Activated T-helper 1 cell treated with anti-CD3 and anti-CD28 coated beads, Interleukin-12 subunit alpha, Interleukin-12 subunit beta, Interleukin-2, Interleukin-4 antibody, amounts not matched to agents 30 ng/mL and 10 ng/mL and 1 ng/mL, durations not matched to agents 14 hours and 24 hours and 36 hours (primary cell): ENCODE data around the gene TNFAIP8L3. TPM values are rescaled to one million over a fixed set of nuclear protein-coding genes. Genes with fewer than 3 reads are reported as not detected.

Source experiments
- DNase-seq: peaks from one replicate; pipeline ENCODE4 v3.0.0; 2021; ENCODE audit warnings: low spot score
- H3K27ac Mint-ChIP-seq: one replicate; pipeline ENCODE4 v1.8.0; 2021; ENCODE audit warnings: mild to moderate bottlenecking, mixed read lengths
- H3K27me3 Mint-ChIP-seq: one replicate; pipeline ENCODE4 v1.8.0; 2022; ENCODE audit warnings: mild to moderate bottlenecking, moderate library complexity, mixed read lengths; ENCODE audit not compliant: insufficient read depth
- H3K36me3 Mint-ChIP-seq: one replicate; pipeline ENCODE4 v1.8.0; 2021; ENCODE audit warnings: low read depth, mixed read lengths
- H3K4me1 Mint-ChIP-seq: one replicate; pipeline ENCODE4 v1.8.0; 2021; ENCODE audit warnings: low read depth, mixed read lengths
- H3K4me3 Mint-ChIP-seq: one replicate; pipeline ENCODE4 v1.8.0; 2021; ENCODE audit warnings: mild to moderate bottlenecking, moderate library complexity, mixed read lengths
- H3K9me3 Mint-ChIP-seq: one replicate; pipeline ENCODE4 v1.8.0; 2021; ENCODE audit warnings: mixed read lengths
- intact Hi-C: fragments of 100-400 bp; cut with micrococcal nuclease; formaldehyde crosslinking; loops from one replicate; pipeline ENCODE4 v1.15.1; 2024
- total RNA-seq: library from RNA; stranded (reverse); gene quantifications from 2 replicates; pipeline ENCODE4 v1.2.3, GENCODE V29; 2022

Gene TNFAIP8L3
- total RNA-seq, 1 donor from 2014 or later = 0.49 TPM

GRCh38 chr15:51093839-51094605 lies 684 bp downstream of the TNFAIP8L3 start:
- H3K4me3 Mint-ChIP-seq = peak overlapping the region; percentile 70
- no peak overlapping the region for H3K27ac Mint-ChIP-seq
- intact Hi-C loops = no loop called here
- H3K9me3 Mint-ChIP-seq = no peaks in the 10 kb centered on the region
- H3K36me3 Mint-ChIP-seq = no peaks in the 10 kb centered on the region
- peaks cover 12% of the 10 kb centered on the region for H3K4me1 Mint-ChIP-seq
- peaks cover 78% of the 10 kb centered on the region for H3K27me3 Mint-ChIP-seq
- DNase-seq = no peak

DNA sequence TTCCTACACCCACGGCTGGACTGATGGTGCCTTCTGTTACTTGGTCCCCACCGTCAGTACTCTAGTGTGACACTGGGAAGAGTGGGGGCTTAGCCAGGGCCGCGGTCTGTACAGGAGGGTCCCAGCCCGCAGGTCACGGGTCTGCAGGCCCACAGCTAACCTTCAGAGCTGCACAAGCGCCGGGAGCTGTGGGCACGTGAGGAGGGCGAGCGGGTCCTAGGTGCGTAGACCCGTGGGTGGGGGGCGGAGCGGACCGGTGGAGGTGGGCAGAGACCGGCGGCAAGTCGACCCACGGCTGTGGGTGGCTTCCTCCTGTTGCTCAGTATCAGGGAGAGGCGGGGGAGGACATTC lies 1.2 kb downstream of the TNFAIP8L3 start:
- Mint-ChIP-seq H3K4me1 (peaks cover 12% of the 10 kb centered on the region), H3K9me3 (no peaks in the 10 kb centered on the region), H3K27me3 (peaks cover 76% of the 10 kb centered on the region), H3K4me3 (peak overlapping the region; percentile 70), H3K36me3 (no peaks in the 10 kb centered on the region), H3K27ac (no peak overlapping the region)
- intact Hi-C loops = no loop called here
- DNase-seq = no peak

DNA sequence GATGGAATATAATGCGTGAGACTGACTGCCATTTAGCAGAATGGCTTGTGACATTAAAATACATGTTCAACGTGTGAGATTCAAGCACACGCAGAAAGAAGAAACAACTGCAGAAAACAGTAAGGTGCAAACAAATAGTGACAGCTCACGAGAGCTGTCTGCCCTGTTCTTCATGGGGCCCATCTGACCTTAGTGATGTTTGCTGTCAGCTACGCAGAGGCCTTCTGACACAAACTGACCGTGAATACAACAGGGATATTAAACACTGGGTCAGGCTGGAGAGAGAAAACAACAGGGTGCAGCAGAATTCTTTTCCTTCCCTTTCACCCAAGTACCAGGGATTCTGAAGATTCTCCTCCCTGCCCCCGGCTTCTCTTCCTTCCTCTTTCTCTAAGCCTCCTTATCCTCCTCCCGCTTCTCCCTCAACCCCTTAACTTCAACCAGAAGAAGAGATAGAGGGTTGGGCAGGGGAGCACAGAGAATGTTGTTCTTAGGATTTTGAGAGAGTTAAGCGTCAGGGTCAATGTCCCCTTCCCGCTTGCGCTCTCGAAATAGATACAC lies 2.1 kb downstream of the TNFAIP8L3 start:
- Mint-ChIP-seq H3K4me3 (peak overlapping the region; percentile 12), H3K27ac (no peak overlapping the region), H3K36me3 (no peaks in the 10 kb centered on the region), H3K4me1 (peaks cover 11% of the 10 kb centered on the region), H3K27me3 (peaks cover 70% of the 10 kb centered on the region), H3K9me3 (no peaks in the 10 kb centered on the region)
- no peak for DNase-seq
- intact Hi-C loops = no loop called here

DNA sequence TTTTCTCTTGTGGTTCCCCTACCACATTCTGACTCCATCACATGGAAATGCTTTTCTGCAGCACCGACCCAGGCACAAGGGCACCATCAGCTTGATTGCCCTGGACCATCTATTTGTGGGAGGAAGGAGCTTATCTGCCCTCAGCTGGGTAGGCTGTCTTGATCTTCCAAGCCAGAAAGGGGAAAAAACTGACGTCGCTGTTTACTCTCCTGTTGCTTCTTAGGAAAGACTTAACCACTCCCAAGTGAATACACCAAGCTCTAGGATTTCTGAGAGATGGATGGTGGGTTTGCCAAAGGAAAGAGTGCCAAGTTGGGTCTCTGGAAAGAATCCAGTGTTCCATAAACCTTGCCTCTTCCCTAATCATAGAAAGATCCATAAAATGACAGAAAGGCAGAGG lies 4.0 kb downstream of the TNFAIP8L3 start:
- peaks cover 4% of the 10 kb centered on the region for H3K4me1 Mint-ChIP-seq
- no peak for DNase-seq
- H3K9me3 Mint-ChIP-seq = no peaks in the 10 kb centered on the region
- H3K36me3 Mint-ChIP-seq = no peaks in the 10 kb centered on the region
- H3K27me3 Mint-ChIP-seq = peaks cover 63% of the 10 kb centered on the region
- H3K27ac Mint-ChIP-seq = no peak overlapping the region
- intact Hi-C loops = no loop called here
- no peak overlapping the region for H3K4me3 Mint-ChIP-seq

DNA sequence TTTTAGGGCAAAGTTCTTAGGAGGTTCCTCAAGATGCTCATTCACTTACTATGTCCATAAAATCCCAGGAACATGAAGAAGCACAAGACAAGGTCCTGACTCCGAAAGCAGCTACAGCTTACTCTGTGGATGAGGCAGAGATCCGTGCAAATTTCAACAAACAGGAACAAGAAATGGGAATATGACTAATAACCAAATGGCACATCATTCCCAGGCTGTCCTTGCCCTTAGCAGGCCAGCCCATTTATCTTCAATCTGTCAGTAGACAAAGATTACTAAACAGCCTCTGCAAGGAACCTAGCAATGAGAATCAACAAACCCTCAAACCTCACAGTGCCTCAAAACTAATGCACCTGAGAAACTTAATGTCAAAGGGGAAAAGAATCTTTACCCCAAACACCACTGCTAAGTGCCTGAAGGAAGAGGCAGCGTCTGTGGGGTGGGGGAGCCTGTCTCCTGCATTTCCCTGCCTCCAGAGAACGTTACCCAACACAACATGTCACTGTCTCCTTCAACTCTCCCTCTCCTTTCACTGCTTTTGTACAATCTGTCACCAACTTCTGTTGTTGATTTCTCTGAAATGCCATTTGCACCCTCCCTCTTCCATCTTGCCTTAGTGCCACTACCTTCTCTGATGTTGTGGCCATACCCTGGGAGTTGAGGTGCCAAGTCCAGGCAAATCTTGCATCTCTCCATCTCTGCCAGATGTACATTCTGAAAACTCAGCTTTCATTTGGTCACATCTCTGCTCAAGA lies 4.8 kb downstream of the TNFAIP8L3 start:
- H3K36me3 Mint-ChIP-seq = no peaks in the 10 kb centered on the region
- H3K27me3 Mint-ChIP-seq = peaks cover 54% of the 10 kb centered on the region
- peaks cover 4% of the 10 kb centered on the region for H3K4me1 Mint-ChIP-seq
- DNase-seq = no peak
- no peaks in the 10 kb centered on the region for H3K9me3 Mint-ChIP-seq
- no peak overlapping the region for H3K27ac Mint-ChIP-seq
- no peak overlapping the region for H3K4me3 Mint-ChIP-seq
- intact Hi-C loops = no loop called here

- intact Hi-C loops = no loop called here
Observed at GRCh38 chr15:51089041-51089440, 5.7 kb downstream of the TNFAIP8L3 start.

DNA sequence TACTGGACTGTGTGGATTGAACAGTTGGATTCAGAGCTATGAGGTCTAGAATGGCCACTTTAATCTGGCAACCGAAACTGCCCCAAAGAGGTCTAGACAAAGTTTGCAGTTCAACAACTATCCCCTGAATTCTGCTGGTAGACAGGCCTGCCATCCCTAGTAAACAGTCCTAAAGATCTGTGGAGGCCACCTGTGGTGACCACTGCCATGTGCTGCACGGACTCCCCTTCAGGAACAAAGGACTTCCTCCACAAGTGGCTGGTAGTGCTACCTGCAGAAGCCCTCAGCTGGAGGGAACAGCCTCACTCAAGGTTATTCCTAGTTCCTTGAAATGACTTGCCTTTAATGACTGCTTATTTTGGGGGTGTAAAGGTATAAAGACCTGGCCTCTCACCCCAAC lies 6.1 kb downstream of the TNFAIP8L3 start:
- Mint-ChIP-seq H3K27ac (no peak overlapping the region), H3K4me1 (peaks cover 4% of the 10 kb centered on the region), H3K4me3 (no peak overlapping the region), H3K36me3 (no peaks in the 10 kb centered on the region), H3K9me3 (no peaks in the 10 kb centered on the region), H3K27me3 (peaks cover 48% of the 10 kb centered on the region)
- intact Hi-C loops = no loop called here
- no peak for DNase-seq

More at GRCh38 chr15:51089041-51089440, 5.7 kb downstream of the TNFAIP8L3 start:
- Mint-ChIP-seq H3K9me3 (no peaks in the 10 kb centered on the region), H3K4me1 (peaks cover 4% of the 10 kb centered on the region), H3K27ac (no peak overlapping the region), H3K4me3 (no peak overlapping the region), H3K27me3 (peaks cover 52% of the 10 kb centered on the region), H3K36me3 (no peaks in the 10 kb centered on the region)
- no peak for DNase-seq

DNA sequence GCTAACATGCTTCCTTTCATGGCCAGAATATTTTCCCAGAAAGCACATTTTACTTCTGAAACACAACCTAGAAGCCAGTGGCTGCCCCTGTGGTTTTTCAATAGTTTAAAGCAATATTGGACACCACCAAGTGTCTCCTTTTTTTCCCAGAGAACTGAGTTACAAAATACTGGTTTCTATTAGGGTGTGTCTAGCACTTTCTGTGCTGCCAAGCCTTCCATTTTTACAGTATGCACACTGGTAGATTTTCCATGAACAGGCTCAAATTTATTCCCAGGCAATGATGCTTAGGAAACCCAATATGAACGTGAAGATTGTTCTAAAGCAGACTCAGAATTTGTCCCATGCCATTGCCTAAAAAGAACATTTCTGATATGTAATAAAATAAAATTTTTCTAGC lies 7.2 kb downstream of the TNFAIP8L3 start:
- peaks cover 38% of the 10 kb centered on the region for H3K27me3 Mint-ChIP-seq
- H3K4me1 Mint-ChIP-seq = no peaks in the 10 kb centered on the region
- H3K9me3 Mint-ChIP-seq = no peaks in the 10 kb centered on the region
- H3K27ac Mint-ChIP-seq = no peak overlapping the region
- H3K36me3 Mint-ChIP-seq = no peaks in the 10 kb centered on the region
- no peak for DNase-seq
- intact Hi-C loops = no loop called here
- no peak overlapping the region for H3K4me3 Mint-ChIP-seq

DNA sequence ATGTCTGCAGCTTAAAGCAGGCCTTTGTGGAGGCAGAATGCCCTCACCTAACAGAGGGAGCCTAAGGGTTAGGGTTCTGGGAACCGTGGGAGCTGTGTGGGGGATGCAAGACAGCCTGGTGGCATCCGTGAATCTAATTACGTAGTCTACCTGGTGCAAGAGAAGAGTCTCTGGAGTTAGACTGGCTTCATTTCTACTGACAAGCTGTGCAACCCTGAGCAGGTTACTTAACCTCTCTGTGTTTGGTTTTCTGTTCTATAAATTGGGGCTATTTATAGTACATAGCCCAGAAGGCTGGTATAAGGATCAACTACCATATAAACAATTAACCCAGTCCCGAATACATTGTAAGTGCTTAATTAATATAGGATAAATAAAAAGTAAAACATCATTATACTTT lies 8.3 kb downstream of the TNFAIP8L3 start:
- Mint-ChIP-seq H3K4me3 (no peak overlapping the region), H3K27me3 (peaks cover 30% of the 10 kb centered on the region), H3K36me3 (no peaks in the 10 kb centered on the region), H3K9me3 (no peaks in the 10 kb centered on the region), H3K4me1 (no peaks in the 10 kb centered on the region), H3K27ac (no peak overlapping the region)
- intact Hi-C loops = no loop called here
- no peak for DNase-seq

DNA sequence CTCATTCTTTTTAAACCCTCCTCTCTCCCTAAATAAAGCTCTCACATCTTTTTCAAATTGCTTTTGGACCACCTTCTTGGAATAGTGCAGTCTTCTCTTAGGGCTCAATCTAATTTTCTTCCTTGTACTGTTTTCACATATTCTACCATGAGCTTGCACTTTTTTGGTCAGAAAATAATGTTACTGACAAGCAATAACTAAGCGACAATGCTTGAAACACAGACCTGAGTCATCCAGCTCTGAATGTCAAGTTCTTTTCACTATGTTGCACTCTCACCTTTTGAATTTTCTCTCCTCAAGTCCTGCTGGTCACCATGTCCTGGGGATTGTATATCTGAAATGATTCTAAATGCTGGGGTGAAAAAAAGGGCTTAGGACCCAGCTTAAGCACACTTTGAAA lies 8.9 kb downstream of the TNFAIP8L3 start:
- no peaks in the 10 kb centered on the region for H3K36me3 Mint-ChIP-seq
- peaks cover 25% of the 10 kb centered on the region for H3K27me3 Mint-ChIP-seq
- no peaks in the 10 kb centered on the region for H3K9me3 Mint-ChIP-seq
- H3K4me1 Mint-ChIP-seq = no peaks in the 10 kb centered on the region
- intact Hi-C loops = no loop called here
- no peak for DNase-seq
- no peak overlapping the region for H3K4me3 Mint-ChIP-seq
- no peak overlapping the region for H3K27ac Mint-ChIP-seq

GRCh38 chr15:51083641-51084166 lies 11.0 kb downstream of the TNFAIP8L3 start:
- H3K4me1 Mint-ChIP-seq = peaks cover 6% of the 10 kb centered on the region

DNA sequence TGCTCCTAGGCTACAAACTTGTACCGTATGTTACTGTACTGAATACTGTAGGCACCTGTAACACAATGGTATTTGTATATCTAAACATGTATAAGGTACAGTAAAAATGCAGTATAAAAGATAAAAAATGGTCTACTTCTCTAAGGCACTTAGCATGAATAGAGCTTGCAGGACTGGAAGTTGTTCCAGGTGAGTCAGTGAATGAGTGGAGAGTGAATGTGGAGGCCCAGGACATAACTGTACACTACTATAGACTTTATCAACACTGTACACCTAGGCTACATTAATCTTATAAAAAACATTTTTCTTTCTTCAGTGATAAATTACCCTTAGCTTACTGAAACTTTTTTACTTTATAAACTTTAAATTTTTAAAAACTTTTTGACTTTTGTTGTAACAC lies 12.5 kb downstream of the TNFAIP8L3 start:
- Mint-ChIP-seq H3K4me3 (no peak overlapping the region), H3K27me3 (peaks cover 5% of the 10 kb centered on the region), H3K4me1 (peaks cover 17% of the 10 kb centered on the region), H3K36me3 (no peaks in the 10 kb centered on the region), H3K27ac (no peak overlapping the region), H3K9me3 (no peaks in the 10 kb centered on the region)
- no peak for DNase-seq
- intact Hi-C loops = no loop called here

More at GRCh38 chr15:51083641-51084166, 11.0 kb downstream of the TNFAIP8L3 start:
- Mint-ChIP-seq H3K4me3 (no peak overlapping the region), H3K27ac (no peak overlapping the region), H3K36me3 (no peaks in the 10 kb centered on the region), H3K27me3 (peaks cover 11% of the 10 kb centered on the region), H3K9me3 (no peaks in the 10 kb centered on the region)
- intact Hi-C loops = no loop called here
- no peak for DNase-seq

DNA sequence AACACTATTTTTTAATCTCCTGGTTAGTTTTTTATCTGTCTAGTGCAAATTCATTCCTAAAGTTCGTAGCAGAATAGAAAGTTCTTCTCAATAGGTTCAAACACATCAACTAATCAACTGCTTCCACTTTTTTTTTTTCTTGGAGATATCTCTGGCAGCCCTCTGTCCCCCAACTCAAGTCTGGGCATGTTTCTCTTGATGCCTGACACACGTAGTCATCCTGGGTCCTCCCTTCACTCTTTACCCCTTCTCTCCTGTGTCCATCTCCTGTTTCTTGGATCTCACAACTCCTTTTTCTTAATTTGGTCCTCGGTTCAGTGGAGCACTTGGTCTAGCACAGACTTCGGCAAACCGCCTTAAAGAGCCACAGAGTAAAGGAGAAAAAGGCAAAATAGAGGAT lies 14.4 kb downstream of the TNFAIP8L3 start:
- Mint-ChIP-seq H3K27me3 (peaks cover 6% of the 10 kb centered on the region), H3K36me3 (no peaks in the 10 kb centered on the region), H3K4me1 (peaks cover 35% of the 10 kb centered on the region), H3K9me3 (no peaks in the 10 kb centered on the region), H3K4me3 (no peak overlapping the region), H3K27ac (no peak overlapping the region)
- DNase-seq = no peak
- intact Hi-C loops = no loop called here
